DND-41 (cell line): ENCODE measurements around the gene RBM5.

ENCODE experiments used
- EZH2 ChIP-seq: IDR thresholded peaks from 3 replicates; pipeline ENCODE4 v1.6.1; 2012; ENCODE audit warnings: borderline replicate concordance, low read depth, mild to moderate bottlenecking, moderate library complexity, low read length, inconsistent platforms; ENCODE audit not compliant: severe bottlenecking
- TF ChIP-seq, protein P1 (sequence below): IDR thresholded peaks from 2 replicates; pipeline ENCODE4 v1.5.1; 2012; ENCODE audit warnings: borderline replicate concordance, low read length, moderate library complexity, mild to moderate bottlenecking; ENCODE audit not compliant: poor library complexity, severe bottlenecking; ENCODE audit errors: extremely low read depth

DNA sequence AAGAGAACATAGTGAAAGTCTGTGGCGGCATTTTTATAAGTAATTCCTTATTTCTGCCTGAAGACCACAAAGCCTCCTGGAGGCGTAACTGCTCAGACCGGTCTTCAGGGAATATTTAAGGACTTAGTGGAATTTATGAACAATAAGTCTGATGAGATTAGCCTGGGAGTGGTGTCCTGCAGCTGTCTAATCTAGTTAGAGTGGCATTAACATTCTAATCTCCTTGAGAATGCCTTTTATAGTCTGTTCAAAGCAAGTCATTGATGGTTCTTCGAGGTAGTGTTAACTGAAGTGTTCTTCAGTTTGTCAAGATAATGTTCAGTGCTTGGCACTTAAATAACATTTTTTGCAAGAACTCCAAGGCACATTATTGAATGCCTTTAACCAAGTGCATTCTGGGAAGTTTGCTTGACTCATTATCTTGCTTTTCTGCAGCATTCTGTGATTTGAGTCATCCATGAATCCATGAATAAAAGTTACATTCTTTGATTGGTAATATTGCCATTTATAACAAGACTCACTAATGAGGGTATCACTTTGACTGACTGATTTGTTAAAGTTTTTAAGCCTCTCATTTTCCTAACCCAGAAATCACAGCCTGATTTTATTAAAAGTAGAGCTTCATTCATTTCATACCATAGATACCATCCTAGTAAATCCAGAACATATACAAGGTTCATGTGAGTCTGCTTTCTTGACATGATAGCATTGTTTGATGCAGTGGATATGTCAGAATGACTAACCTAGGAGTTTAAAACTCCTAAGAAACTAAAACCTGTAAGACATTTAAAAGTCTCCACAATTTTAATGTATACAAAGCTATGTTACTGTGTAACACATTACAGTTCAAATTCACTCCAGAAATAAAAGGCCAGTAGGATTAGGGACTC is 12.5 kb downstream of the RBM5 start:
- TF ChIP-seq, protein P1, sequence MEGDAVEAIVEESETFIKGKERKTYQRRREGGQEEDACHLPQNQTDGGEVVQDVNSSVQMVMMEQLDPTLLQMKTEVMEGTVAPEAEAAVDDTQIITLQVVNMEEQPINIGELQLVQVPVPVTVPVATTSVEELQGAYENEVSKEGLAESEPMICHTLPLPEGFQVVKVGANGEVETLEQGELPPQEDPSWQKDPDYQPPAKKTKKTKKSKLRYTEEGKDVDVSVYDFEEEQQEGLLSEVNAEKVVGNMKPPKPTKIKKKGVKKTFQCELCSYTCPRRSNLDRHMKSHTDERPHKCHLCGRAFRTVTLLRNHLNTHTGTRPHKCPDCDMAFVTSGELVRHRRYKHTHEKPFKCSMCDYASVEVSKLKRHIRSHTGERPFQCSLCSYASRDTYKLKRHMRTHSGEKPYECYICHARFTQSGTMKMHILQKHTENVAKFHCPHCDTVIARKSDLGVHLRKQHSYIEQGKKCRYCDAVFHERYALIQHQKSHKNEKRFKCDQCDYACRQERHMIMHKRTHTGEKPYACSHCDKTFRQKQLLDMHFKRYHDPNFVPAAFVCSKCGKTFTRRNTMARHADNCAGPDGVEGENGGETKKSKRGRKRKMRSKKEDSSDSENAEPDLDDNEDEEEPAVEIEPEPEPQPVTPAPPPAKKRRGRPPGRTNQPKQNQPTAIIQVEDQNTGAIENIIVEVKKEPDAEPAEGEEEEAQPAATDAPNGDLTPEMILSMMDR, result no peak
- no peak for TF ChIP-seq EZH2
